Stimulated activated CD8-positive, alpha-beta memory T cell treated with anti-CD3 and anti-CD28 coated beads, Interleukin-2, amount 100 ng/mL, for 48 hours (primary cell): ENCODE measurements around the gene MCU.
"Not testable (repeated sequence)": the region's sequence is repeated elsewhere in the genome, so short reads cannot be mapped to it uniquely, and the experiment has no call there.

ENCODE experiments used
- DNase-seq, 2 donors: peaks; one replicate each; pipeline ENCODE4 v3.0.0-alpha.2; 2020; ENCODE audit warnings: low read depth in 2 of 2

Gene MCU

DNA sequence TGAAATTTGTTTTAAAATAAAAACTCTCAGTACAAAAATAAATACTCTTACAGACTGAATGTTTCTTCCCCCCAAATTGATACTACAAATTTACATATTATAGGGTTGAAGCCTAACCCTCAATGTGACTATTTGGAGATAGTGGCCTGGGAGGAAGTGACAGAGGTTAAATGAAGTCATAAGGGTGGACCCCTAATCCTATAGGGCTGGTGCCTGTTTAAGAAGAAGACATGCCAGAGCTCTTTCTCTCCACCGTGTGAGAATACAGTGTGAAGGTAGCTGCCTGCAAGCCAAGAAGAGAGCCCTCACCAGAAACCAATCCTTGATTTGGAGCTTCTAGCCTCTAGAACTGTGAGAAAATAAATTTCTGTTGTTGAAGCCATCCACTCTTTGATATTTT, 67.6 kb downstream of the MCU start:
- DNase-seq, result no peak

DNA sequence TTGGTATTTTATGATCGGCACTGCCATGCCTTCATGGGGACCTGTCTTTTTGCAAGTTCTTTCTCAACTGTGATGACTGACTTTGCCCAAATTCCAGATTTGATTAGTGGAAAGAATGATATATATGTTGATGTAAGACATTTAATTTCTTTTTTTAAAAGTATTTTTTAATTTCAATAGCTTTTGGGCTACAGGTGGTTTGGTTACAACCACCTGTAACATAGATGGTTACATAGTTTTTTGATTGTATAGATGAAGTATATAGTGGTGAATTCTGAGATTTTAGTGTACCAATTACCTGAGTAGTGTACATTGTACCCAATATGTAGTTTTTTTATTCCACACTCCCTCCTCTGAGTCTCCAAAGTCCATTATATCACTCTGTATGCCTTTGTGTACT, 69.6 kb downstream of the MCU start:
- DNase-seq, result no peak

GRCh38 chr10:72762042-72762441, 70.1 kb downstream of the MCU start:
- no peak for DNase-seq

DNA sequence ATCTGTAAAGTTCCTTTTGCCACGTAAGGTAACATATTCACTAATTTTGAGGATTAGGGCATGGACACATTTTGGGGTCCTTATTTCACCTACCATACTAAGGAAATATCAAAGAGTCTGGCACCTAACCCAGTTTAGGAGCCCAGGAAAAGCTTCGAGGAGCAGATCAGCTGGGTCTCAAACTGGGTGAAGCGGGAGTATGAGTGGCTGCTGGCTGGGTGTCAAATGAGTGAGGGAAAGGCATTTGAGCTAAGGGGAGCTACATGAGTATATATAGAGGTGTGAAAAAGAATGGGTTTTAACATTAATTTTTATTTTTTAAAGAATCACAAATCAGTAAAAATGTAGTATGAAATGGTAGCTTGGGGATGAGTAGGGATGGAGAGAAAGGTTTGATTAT, 71.3 kb downstream of the MCU start:
- no peak for DNase-seq

GRCh38 chr10:72764151-72764550, 72.2 kb downstream of the MCU start:
- DNase-seq, result no peak

GRCh38 chr10:72765051-72765745, 73.3 kb downstream of the MCU start:
- DNase-seq, result no peak

DNA sequence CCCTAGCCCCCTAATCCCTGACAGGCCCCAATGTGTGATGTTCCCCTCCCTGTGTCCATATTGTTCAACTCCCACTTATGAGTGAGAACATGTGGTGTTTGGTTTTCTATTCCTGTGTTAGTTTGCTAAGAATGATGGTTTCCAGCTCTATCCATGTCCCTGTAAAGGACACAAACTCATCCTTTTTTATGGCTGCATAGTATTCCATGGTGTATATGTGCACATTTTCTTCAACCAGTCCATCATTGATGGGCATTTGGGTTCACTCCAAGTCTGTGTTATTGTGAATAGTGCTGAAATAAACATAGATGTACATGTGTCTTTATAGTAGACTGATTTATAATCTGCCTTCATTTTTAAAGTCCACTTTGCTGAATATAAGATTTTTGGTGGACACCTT, 79.3 kb downstream of the MCU start:
- DNase-seq, result not testable (repeated sequence)

GRCh38 chr10:72772031-72772430, 80.1 kb downstream of the MCU start:
- no peak for DNase-seq

DNA sequence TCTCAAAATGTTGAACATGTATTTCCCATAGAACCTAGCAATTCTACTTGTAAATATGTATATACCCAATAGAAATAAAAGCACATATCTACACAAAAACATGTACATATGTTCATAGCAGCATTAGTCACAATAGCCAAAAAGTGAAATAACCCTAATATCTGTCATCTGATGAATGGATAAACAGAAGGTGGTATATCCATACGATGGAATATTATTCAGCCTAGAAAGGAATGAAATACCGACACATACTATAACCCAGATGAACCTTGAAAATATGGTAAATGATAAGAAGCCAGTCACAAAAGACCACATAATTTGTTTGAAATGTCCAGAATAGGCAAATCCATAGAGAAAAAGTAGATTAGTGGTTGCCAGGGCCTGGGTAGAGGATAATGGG, 87.9 kb downstream of the MCU start:
- no peak for DNase-seq

DNA sequence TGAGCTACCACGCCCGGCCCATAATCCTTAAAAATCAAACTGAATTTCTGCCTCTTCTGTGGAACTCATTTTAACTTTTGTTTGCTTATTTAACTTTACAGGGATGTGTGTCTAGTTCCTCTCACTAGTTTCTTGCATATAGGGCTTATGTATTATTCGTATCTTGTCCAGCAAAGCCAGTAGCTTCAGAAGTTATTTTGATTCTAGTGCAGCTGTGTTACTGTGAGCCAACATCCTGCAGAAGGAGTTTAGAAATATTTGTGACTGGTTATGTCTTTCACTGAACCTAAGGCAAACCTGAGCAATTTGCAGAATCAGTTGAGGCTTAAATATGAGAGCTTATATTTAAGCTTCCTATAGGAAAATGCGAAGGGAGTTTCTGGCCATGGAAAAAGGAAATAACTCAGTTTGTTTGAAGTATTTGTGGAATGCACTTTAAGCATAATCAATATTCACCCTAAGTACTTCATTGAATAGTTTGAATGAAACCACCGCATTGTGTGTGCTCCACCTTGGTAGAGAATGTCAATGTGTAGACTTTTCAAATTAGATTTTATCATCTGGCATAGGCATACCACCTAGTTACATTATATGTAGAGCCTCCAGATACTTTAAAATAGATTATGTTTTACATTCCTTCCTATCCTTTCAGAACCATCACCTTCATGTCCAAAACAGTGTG, 90.8 kb downstream of the MCU start:
- no peak for DNase-seq

- DNase-seq, result no peak
Observed at GRCh38 chr10:72783410-72783833, 91.5 kb downstream of the MCU start.

DNA sequence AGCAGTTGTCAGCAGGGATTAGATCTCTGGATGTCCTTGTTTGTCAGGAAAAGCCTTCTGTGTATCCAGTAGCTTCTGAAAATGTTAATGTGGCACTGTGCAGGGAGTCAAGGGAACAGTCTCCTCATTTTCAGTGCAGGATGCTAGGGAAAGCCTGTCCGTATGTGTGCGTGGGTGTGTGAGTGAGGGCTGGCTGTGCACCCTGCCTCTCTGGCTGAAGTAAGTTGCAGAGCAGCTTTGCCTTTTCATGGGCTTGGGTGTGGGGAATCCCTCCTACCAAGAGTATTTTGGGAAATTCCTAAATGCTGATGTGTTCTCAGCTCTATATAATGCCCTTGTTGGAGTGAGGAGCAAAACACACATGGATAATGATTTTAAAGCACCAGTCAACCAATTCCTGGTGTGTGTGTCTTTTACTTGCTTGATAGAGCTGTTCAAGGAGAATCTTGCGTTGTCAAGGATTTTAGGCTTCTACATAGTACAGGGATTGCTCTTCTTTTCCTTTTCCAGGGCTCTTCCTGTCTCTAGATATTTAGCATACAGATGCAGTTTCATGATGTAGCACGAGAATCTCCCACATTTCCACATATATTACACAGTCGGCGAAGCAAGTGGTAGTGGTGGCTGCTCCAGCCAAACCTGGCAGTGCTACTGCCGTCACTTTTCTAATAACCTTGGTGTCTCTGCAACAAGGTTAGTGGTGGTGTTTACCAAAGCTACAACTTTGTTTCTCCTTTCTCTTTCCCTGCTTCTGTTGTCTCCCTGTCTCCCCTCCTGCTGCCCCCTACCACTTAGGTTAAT, 92.8 kb downstream of the MCU start:
- no peak for DNase-seq

DNA sequence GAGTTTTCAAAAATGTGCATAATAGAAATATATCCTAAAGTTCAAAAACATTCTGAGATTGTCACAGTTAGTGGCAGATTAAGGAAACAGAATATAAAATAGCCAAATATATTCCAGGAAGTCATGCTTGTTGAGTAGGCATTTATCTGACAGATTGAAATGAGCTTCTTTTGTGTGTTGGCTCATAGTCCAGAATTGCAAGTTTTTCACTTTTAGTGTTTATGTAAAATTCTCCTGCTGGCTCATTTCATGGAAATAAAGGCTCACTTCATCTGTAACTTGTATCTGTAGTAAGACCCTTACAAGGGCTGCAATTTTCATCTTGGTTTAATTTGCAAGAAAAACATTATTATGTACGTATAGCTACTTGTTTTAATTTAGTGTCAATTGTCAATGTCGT, 93.5 kb downstream of the MCU start:
- no peak for DNase-seq

GRCh38 chr10:72790216-72790990, 98.5 kb downstream of the MCU start:
- DNase-seq, result no peak

- DNase-seq, result no peak
Observed at GRCh38 chr10:72792288-72792687, 100.3 kb downstream of the MCU start.

DNA sequence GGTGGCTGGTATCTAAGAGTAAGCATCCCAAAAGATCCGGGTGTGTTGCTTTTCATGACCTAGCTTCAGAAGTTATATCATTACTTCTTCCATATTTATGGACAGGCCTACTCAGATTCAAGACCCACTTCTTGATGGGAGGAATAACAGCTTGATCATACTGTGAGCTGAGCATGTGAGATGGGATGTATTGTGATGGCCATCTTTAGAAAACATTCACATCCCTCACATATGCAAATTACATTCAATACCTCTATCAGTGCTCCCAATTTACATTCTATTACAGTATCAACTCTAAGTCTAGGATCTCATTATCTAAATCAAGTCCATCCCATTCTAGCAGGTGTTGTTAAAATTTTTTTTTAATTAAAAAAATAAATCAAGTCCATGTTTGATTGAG, 101.8 kb downstream of the MCU start:
- no peak for DNase-seq

DNA sequence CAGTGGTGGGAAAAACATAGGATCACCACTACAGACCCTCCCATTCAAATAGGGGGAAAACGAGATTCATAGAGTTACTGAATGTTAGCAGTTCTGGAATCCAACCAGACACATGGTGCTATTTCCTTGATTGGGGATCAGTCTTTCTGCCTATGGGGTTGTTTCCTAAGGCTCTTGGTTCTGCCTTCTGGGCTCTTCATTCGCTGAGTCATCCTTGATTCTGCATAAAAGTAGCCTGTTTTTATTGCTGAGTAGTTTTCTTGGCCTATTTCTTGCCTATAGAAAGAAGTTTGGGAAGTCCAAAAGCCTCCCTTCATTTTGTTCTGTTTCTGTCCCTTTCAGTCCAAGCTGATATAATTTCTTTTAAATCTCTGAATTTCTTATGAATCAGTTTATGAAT, 102.3 kb downstream of the MCU start:
- no peak for DNase-seq

DNA sequence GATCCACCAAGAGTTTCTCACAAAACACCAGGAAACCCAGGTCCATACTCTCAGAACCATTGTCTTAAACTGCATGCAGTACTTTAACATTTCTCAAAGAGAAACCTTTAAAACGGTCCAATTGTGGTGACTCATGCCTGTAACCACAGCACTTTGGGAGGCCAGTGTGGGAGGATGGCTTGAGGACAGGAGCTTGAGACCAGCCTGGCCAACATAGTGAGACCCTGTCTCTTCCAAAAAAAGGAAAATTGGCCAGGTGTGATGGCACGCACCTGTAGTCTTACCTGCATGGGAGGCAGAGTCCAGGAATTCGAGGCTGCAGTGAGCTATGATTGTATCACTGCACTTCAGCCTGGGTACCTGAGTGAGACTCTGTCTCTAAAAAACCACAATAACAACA, 104.1 kb downstream of the MCU start:
- DNase-seq, result no peak

- no peak for DNase-seq
Observed at GRCh38 chr10:72796538-72796937, 104.6 kb downstream of the MCU start.

- DNase-seq, result no peak
Observed at GRCh38 chr10:72800000-72800740, 108.2 kb downstream of the MCU start.

GRCh38 chr10:72800741-72801092, 108.8 kb downstream of the MCU start:
- DNase-seq, result no peak
